HG02623 (cell line): ENCODE data around the gene CARD11.
"Not testable (repeated sequence)": the region's sequence is repeated elsewhere in the genome, so short reads cannot be mapped to it uniquely, and the experiment has no call there.

Experiments
- ATAC-seq: cut with Tn5 transposase; IDR thresholded peaks from one replicate; pipeline ENCODE4 v1.9.1; 2021; ENCODE audit warnings: moderate library complexity; ENCODE audit not compliant: unreplicated experiment

CARD11 gene

GRCh38 chr7:2928613-2929311 is 114.9 kb downstream of the CARD11 start:
- ATAC-seq, result no peak

- ATAC-seq, result no peak
Observed at GRCh38 chr7:2928256-2928612, 115.4 kb downstream of the CARD11 start.

DNA sequence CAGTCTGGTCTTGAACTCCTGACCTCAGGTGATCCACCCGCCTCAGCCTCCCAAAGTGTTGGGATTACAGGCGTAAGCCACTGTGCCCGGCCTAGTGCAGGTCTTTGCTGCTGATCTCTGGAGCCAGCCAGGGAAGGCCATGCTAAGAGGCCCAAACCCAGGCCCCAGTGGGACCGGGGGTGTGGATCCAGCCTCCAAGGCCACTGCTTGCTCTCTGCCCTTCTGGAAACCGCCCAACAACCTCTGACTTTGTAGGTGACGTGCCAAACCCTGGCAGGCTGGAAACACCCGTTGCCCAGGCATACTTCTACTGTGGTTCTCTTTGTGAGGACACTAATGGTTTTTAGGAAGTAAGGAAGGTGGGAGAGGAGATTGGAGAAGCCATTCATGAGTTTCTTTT is 116.1 kb downstream of the CARD11 start:
- no peak for ATAC-seq

DNA sequence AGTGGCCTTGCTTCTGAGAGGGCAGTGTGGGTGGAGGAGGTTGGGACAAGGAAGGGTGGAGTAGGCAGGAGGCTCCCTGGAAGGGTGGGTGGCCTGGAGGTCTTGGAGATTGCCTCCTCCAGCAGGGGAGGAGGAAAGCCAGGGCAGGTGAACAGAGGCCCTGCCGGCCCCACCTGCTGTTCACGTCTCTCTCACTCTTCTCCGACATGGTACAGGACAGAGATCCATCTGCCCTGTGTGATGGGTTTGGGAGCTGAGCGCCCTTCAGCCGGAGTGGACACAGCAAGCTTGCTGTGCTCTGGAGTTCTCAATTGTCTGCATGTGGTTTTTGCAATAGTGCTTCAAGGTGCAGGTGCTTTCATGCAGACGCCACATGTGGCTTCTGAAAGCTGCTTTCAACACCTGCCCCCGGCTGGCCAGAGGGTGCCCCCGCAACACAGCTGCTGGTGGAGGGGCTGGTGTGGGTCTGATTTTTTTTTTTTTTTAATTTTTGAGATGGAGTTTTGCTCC is 116.7 kb downstream of the CARD11 start:
- no peak for ATAC-seq

DNA sequence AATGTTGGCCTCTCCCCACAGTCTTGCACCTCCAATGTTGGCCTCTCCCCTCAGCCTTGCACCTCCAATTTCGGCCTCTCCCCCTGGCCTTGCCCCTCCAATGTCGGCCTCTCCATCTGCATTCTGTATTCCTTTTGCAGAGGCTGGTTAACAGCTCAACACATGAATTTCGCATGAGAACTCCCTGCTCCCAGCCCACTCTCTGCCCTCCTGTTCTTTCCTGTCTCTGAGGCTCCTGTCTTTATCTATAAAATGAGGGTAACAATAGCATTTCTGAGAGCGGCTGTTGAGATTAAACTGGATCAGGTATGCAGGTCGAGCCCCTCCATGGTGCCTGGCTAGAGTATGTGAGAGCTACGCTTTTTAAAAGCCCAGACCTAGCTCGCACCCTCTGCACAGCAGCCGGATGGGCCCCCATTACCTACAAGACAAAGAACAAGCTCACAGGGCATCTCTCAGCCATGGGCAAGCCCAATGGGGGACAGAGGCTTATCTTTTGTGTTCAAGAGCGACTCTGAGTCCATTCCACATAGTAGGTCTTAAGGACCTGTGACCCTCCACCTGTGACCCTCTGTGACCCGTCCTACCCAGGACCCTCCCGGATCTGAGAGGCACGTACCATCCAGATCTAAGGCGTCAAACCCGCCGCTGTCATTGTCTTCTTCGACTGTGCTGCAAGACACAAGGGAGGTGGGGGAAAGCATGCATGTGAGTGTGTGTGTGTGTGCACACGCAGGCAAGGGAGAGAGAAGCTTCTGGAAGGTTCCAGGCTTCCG is 117.4 kb downstream of the CARD11 start:
- no peak for ATAC-seq

DNA sequence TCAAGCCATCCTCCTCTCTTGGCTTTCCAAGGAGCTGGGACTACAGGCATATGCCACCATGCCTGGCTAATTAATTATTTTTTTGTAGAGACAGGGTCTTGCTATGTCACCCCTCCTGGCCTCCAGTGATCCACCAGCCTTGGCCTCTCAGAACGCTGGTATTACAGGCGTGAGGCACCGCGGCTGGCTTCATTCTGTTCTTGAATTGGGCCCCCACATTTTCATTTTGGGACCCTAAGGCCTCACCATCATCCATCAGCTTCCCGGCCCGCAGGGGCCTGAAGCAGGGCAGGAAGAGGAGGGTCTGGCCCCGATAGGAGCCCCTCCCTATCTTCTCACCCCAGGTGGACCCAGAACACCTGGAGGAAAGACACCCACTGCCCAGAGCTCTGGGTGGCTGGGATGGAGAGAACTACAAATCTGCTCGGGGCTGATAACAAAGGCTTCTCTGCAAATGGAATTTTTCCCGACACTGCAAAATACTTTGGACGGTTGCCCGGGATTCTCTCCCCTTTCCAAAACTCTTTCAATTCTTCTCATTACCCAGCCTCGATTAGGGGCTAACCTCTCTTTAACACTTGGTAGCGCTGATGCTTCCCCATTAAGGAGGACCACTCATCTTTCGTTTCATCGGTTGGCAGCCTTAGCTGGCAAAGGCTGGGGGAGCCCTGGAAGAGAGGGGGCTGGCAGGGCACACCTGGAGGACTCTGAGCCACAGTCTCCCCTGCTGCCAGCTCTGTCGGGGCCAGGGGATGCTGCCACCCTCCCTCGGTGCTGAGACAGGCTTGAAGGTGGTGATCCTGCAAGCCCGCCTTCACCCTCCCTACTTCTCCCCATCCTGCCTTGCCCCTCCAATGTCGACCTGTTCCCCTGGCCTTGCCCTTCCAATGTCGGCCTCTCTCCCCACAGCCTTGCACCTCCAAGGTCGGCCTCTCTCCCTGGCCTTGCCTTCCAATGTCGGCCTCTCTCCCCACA is 118.5 kb downstream of the CARD11 start:
- ATAC-seq, result no peak

- no peak for ATAC-seq
Observed at GRCh38 chr7:2923886-2924574, 119.6 kb downstream of the CARD11 start.

GRCh38 chr7:2923291-2923781 is 120.3 kb downstream of the CARD11 start:
- ATAC-seq, result no peak

DNA sequence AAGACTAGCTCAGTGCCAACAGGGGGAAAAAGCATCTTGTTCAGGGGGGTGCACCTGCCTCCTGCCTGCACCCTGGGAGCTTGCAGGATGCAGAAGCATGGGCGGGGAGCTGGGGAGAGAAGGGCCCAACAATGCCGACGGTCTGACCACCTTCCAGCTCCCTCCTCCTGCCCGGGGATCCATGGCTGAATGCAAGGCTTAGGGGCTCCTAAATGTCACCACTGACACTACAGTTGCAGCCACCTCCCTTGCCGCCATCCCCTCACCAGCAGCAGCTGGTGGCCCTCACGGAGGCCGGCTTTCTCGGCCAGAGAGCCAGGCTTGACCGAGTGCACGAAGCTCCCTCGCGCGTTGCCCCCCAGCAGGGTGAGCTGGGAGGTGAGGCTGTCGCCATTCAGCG is 120.8 kb downstream of the CARD11 start:
- no peak for ATAC-seq

DNA sequence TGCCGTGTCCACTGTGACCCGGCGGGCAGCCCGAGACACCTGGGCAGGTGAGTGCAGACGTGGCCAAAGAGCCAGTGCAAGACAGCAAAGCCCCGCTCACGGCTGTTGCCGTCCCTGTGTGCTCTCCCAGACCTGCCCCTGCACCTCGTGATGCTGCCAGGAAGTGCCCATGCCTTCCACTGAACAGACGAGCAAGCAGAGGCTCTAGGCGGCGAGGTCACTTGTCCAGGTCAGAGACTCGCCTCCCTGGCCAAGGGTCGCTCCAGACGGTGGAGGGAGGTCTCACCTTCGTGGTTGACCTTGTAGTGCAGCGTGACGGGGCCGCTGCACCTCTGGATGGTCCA is 121.3 kb downstream of the CARD11 start:
- ATAC-seq, result no peak

DNA sequence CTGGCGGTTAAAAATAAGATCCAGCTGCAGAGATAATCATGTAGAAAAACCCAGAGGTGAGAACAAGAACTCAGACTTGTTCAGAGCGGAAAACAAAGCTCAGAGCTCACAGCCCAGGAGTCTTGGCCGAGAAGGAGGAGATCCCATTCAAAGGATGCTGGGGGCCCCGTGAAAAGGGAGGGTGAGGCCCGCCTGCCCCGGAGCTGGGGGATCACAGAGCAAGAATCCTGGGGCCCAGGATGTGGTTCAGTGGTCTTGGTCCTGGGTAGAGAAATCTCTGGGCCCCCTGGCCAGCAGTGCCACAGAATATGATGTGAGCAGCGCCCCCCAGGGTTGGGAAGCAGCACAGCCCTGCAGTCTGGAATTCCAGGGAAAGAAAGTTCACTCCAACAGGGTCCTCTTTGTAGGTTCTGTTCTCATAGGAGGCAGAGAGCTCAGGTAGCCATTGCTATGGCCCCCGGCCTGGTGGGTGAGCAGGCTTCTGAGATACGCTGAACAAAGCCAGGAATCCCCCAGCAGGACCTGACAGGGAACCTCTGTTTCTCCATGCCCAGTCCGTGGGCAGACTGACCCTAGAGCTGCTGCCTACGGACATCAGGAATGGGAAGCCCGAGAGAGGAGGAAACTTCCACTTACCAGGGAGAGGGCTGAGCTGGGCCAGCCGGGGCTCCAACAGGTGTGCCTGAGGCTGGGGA is 121.9 kb downstream of the CARD11 start:
- ATAC-seq, result no peak

DNA sequence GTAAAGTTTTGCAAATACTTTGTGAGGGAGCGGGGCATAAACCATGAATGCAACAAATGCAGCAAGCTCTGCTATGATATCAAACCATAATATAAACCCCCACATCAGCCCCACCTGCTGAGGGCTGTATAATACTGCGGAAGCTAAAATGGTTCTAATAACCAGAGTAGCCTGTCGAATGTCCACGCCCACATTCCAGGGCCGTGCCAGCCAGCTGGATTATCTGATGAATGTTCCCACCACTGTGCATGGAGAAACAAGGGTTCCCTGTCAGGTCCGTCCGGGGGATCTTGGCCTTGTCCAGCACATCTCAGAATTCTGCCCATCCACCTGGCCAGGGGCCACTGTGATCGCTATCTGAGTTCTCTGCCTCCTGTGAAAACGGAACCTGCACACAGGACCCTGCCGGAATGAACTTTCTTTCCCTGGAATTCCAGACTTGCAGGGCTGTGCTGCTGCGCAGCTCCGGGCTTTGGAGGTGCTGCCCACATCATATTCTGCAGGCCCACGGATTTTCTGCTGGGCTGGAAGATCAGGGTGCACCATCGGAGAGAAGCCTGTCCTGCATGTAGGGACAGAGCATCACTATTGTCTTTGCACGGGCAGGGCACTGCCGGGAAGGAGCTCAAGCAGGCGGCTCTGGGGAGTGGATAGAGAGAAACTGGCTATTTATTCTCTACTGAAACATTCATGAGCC is 122.6 kb downstream of the CARD11 start:
- no peak for ATAC-seq

GRCh38 chr7:2920480-2920879 is 123.2 kb downstream of the CARD11 start:
- not testable (repeated sequence) for ATAC-seq

DNA sequence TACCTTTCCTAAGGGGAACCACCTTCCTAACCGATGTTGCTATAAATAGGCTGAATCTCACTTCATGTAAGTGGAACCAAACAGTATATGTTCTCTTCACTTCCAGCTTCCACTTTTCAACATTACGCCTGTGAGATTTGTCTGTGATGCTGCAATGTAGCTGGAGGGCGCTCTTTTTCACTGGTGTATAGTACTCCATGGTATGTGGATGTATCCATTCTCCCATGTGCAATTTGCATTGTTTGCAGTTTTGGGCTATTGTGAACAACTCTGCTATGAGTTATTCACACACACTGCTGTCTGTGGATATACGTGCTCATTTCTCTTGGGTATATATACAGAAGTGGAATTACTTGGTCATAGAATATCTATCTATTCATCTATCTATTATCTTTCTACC is 123.6 kb downstream of the CARD11 start:
- ATAC-seq, result no peak

DNA sequence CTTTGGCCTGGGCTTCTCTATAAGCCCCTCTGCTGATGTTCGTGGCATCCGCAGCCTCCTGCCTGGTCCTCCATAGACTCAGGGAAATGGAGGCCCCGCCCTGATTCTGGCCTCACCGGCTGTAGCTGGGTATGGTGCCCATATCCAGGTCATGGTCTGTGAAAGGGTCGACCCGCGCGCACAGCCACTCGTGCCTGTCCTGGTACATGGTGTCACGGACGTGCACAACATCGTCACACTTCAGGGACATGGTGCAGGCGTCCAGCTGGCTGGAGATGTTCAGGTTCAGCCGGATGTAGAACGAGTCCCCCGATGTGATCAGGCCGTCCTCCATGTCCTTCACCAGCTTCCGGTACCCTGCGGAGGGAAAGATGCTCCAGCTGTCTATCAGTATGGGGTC is 124.4 kb downstream of the CARD11 start:
- ATAC-seq, result no peak

DNA sequence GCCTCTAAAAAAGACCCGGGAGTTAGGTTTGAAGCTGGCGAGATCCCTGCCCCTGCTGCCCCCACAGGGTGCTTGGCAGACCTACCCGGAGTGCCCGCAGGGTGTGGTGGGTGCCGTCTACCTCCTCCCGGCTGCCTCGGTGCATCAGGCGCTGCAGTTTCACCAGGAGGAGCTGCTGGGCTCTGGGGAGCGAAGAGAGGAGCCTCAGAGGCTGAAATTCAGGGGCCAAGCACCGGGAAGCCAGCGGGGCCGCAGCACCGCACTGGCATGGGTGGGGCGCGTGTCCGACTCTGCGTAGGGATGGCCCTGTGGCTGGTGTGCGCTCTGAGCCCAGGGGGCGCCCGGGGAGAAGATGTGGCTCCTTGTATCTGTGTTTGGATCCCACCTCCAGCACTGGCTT is 125.3 kb downstream of the CARD11 start:
- no peak for ATAC-seq

GRCh38 chr7:2915023-2915422 is 128.6 kb downstream of the CARD11 start:
- ATAC-seq, result no peak

DNA sequence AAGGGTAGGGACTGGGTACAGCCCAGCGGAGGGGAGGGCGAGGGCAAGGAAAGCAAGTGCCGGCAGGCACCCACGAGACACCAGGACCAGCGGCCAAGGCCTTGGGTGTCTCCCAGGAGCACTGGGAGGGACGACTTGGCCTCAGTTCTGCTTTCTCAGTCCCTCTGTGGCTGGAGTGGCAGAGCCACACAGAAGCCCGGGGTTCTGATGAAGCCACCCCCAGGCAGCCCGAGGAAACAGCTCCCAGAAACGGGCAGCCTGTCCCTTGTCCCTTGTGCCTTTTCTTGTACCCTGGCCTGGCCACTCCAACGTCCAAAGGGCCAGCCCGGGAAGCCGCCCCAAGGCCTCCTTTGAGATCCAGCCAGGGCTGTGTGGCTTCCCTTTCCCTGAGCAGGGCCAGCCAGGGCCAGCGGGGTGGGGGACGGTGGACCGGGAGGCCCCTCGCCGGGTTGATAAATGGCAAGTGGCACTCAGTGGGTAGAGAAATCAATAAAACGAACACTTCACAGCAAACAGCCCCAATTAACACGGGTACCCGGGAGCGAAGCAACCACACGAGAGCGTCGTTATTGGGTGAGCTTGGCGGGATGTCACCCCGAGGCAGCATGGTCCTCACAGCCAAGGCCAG is 129.8 kb downstream of the CARD11 start:
- ATAC-seq, result no peak
